Smooth muscle cell of the brain vasculature (primary cell): ENCODE data around the gene CDC25B.

Source experiments
- DNase-seq: peaks from one replicate; pipeline ENCODE4 v3.0.0-alpha.2; 2012; ENCODE audit warnings: low read depth, low spot score

The CDC25B gene

DNA sequence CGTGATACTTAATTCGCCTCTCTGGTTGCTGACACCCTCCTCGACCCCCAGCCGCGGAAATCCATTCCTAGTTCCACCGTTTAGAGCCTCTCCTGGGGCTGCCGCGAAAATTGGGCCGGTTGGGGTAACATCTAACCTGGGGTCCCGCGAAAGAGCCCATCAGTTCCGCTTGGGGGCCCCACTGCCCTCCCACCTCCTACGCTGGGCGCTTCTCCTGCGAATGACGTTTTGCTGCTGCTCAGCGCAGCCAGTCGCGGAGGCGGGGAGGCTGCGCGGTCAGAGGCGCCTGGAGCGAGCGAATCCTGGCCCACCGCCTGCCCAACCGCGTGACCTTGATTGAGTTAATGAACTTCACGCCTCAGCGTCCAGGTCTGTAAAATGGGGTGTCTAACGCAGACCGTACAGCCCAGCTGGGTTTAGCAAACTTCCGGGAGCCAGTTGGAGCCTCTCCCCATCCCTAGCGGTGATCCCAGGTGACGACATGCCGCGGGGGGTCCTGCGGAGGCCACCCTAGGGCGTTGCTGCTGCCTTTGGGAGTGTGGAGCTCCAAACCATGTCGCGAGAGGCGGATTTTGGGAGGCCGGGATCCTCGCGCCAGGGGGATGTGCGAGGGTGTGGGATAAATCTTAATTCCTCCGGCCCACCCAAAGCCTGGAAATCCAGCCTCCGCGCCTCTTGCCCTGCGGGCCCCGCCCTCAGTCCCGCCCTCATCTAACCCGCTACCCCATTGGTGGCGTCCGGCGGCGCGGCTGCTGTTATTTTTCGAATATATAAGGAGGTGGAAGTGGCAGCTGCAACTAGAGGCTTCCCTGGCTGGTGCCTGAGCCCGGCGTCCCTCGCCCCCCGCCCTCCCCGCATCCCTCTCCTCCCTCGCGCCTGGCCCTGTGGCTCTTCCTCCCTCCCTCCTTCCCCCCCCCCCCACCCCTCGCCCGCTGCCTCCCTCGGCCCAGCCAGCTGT is at the start of gene CDC25B:
Gene CDC25B (plus strand): TSS at position 800 of the 958 bp plus-strand sequence. CDS start 222 bp downstream, outside the sequence.
- no peak for DNase-seq

DNA sequence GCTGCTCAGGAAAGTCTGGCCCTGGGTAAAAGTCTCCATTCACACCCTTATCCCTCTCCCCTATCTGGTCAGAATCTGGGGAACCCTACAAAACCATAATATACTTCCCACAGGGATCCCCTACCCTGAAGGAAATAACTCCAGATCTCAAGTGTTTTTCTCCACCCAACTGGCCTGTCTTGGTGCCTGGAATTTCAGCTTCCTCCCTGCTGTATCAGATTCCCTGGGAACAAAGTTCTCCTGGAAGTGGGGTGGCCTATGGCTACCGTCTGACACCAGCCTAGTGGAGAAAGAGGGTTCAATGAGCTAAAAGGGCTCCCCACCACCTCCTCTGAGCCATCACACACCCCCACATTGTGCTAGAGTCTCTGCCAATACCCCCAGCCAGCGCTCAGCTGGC is 48.6 kb upstream of the CDC25B start:
- DNase-seq, result no peak

DNA sequence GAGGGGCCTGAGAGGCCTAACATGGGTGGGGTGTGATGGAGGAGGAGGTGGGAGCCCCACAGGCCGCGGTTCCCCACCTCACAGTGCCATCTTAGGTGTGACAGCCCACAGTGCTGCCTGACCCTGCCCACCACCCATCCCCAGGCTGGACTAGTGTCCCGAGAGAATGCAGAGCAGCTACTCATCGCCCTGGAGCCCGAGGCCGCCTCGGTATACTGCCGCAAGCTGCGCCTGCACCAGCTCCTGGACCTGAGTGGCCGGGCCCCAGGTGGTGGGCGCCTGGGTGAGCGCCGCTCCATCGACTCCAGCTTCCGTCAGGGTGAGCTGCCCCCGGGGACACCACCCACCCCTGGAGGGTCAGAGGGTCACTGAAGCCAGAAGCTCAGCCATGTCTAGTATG is 48.0 kb upstream of the CDC25B start:
- no peak for DNase-seq

DNA sequence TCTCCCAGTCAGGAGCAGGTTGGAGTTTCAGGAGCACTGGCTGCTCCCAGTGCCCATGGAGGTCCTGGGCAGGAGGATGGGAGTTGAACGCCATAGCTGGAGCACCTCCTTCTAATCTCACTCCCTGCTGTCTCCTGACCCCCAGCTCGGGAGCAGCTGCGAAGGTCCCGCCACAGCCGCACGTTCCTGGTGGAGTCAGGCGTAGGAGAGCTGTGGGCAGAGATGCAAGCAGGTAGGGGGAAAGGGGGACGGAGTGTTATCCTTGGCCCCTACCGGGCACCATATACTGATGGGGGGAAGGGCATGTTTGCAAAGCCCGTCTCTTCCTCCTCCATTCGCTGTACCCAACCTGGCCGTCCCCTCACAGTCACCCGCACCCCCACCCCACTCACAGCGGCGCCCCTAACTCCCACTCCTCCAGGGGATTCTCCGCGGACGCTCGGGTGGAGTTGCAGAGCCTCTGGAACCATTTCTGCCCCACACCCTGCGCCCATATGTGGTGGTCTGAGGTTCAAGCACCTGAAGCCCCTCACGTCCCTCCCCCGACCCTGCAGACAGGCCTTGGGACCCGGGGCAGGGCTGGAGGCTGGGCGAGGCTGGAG is 46.9 kb upstream of the CDC25B start:
- no peak for DNase-seq

DNA sequence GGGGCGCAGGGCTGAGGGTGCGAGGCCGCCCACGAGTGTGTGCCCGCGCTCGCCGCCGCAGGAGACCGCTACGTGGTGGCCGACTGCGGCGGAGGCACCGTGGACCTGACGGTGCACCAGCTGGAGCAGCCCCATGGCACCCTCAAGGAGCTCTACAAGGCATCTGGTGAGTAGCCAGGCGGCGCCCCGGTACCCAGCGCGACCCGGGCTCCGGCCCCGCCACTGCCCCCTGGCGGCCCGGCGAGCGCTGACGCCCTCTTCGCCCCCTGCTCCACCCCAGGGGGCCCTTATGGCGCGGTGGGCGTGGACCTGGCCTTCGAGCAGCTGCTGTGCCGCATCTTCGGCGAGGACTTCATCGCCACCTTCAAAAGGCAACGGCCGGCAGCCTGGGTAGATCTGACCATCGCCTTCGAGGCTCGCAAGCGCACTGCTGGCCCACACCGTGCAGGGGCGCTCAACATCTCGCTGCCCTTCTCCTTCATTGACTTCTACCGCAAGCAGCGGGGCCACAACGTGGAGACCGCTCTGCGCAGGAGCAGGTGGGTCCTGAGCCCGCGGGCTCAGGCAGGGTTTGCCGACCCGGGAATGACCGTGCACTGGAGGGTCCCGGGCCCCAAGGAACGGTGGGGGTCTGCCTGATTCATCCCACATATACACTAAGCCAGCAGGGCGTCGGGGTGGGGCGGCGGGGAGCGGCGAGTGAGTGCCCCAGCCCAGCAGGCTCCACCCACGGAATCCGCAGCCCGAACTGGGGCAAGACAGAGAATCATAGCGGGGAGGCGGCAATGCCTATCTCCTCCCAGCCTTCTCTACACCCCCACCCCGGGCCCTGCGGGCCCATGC is 46.2 kb upstream of the CDC25B start:
- no peak for DNase-seq

DNA sequence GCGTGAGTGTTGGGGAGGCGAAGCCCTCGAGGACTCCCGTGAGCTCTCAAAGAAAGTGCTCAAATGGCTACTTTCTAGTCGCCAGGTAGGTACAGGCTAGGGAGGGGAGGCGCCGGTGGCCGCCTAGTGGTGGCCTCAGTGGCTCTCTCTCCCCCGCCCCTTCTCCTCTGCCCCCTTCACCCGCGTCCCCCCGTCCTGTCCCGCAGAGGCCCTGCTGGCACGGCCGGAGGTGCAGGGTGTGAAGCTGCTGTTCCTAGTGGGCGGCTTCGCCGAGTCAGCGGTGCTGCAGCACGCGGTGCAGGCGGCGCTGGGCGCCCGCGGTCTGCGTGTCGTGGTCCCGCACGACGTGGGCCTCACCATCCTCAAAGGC is 44.8 kb upstream of the CDC25B start:
- DNase-seq, result no peak

DNA sequence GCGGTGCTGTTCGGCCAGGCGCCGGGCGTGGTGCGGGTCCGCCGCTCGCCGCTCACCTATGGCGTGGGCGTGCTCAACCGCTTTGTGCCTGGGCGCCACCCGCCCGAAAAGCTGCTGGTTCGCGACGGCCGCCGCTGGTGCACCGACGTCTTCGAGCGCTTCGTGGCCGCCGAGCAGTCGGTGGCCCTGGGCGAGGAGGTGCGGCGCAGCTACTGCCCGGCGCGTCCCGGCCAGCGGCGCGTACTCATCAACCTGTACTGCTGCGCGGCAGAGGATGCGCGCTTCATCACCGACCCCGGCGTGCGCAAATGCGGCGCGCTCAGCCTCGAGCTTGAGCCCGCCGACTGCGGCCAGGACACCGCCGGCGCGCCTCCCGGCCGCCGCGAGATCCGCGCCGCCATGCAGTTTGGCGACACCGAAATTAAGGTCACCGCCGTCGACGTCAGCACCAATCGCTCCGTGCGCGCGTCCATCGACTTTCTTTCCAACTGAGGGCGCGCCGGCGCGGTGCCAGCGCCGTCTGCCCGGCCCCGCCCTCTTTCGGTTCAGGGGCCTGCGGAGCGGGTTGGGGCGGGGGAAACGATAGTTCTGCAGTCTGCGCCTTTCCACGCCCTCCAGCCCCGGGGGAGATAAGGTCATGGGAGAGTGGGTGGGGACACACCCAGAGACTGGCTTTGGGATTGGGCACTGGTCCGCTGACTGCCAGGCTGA is 44.3 kb upstream of the CDC25B start:
- DNase-seq, result no peak

DNA sequence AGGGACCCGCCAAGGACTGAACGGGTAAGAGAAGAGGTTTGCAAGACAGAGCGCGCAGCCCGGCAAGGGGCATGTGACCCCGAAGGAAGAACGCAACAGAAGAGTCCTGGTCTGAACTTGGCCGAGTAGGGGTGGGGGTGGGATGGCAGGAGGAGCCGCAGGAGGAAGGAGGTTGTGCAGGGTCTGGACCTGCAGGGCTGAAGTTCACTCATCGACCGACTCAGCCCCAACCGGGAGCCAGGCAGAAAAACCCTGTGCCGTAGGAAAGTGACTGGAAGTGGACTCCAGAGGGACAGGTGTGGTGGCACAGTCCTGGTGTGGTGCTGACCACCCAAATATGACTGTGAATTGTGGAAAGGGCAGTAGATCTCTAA is 43.7 kb upstream of the CDC25B start:
- no peak for DNase-seq

DNA sequence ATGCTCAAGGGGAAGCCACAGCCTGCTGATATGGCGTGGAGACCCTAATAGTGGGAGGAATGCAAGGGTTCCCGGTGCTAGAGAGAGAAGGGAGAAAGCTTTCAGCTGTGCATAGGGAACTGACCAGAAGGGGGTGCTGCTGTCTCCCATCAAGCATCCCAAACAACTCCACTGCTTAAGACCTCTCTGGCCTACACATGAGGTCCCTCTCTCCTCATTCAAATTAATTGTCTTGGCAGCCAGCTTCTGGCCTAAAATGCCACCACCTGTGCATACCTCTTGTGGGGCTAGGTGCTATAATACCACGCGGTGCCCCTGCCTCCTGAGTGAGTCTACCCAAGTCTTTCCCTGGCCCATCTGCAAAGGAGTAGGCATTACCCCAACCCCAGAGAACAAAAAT is 43.0 kb upstream of the CDC25B start:
- peak; percentile 24 for DNase-seq

DNA sequence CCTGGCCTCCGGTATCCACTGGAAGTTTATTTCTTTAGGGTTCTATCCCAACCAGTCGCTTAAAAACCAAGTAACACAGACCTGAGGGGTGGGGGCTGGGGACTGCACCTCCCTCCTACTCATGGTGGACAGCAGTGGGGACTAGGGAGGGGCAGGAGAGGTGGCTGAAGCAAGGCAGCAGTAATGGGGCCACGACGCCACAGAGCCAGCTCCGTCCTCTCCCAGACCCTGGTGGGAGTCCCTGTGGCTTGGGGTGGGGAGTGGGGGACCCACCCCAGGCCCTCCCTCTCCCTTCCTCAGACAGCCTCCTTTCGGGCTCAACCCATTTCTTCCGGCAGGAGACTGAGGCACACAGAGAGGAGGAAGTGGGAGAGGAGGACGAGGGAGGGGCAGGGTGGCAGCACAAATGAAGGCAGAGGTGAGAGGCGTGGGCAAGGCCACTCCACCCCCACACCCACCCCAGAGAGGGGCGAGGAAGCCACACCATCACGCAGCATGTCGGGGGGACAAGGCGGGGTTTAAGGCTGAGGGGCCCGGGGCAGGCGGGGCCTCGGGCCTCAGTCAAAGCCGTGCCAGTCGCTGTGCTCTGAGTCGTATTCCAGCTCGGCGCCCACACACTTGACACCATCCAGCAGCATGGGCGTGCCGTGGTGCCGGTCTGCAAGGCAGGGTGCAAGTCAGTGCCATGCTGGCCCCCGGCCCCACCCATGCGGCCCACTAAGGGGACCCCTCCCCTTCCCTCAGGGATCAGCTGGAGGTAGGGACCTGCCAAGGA is 42.4 kb upstream of the CDC25B start:
- no peak for DNase-seq

DNA sequence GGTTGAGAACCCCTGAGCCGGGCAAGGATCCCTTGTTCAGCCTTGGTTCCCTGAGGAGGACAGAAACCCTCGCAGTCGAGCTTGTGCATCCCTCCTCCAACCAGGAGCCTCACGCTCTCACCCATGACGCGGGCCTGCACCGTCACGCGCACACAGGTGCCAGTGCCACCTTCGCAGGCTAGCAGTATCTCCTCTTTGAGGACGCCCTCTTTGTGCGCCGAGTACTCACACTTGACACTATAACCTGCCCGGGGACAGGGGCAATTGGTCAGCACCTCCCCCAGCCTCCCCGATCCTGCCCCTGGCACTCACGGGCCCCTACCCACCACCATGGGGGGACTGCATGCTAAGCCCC is 41.9 kb upstream of the CDC25B start:
- no peak for DNase-seq

DNA sequence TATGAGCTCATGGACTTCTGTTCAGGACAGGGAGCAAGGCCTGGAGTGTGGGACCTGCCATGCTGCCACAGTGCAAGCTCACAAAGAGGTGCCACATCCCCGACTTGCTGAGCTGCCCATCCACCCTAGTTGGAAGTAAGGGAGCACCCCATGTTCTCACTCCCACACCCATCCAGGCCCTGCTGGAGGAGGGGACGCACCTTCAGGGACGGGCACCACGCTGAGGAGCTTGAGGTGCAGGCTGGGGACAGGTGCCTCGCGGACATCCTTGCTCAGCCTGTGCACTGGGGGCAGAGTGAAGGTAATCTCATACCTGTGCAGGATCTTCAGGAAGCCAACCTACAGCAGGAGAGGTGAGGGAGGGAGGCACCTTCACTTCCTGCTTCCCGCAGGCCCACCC is 40.8 kb upstream of the CDC25B start:
- no peak for DNase-seq

DNA sequence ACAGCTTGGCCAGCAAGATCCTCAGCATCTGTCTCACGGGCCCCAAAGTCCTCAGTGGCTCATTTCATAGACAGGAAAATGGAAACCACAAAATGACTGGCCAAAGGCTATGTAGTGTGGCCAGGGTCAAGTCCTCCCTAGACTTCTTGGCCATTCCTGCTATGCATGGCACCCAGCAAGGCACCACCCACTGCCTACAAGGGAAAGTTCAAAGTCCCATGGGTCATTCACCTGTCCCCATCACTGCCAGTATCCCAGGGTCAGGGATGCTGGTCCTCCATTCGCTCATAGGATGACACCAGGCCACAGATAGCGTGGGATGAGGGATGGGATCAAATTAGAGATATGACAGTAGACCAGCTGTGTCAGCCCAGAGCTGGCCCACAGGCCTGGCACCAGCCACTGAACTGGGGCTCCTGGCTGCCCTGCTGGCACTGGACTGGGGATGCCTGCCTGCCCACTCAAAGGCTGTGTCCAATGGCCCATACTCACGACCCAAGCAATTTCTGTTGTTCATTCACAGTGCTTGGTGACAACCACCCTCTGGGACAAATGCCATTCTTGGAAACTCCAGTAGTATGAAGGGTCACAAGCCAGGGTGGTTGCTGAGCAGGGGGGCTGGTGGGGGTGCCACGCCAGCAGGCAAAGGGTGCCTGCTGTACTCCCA is 40.2 kb upstream of the CDC25B start:
- no peak for DNase-seq

DNA sequence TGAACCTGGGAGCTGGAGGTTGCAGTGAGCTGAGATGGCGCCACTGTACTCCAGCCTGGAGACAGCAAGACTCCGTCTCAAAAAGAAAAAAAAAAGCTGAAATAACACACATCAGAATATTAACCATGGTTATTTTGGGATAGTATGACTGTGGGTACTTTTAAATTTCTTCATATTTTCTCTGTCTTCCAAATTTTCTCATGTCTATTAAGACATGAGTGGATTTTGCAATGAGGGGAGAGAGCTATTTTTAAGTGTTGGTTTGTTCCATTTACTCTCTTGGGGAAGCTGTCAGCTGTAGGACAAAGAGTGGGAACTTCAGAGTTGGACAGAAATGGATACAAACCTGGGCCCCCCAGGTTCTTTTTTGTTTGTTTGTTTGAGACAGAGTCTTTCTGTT is 38.8 kb upstream of the CDC25B start:
- DNase-seq, result no peak

DNA sequence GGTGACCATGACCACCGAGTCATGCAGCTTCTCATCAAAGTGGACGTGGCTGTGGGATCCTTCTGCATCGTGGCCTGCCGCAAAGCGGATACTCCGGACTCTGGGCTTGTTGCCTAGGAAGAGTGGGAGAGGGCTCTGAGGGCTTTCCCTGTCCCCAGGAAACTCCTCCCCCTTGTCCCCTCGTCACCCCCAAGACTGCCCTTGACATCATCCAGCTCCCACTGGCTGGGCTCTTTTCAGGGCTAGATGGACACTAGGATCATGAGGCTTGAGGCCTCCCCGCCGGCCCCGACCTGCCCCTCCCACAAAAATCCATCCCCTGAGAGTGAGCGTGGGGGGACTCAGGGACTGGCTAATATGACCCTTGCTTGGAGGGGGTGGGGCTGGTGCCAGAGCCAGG is 37.5 kb upstream of the CDC25B start:
- no peak for DNase-seq

DNA sequence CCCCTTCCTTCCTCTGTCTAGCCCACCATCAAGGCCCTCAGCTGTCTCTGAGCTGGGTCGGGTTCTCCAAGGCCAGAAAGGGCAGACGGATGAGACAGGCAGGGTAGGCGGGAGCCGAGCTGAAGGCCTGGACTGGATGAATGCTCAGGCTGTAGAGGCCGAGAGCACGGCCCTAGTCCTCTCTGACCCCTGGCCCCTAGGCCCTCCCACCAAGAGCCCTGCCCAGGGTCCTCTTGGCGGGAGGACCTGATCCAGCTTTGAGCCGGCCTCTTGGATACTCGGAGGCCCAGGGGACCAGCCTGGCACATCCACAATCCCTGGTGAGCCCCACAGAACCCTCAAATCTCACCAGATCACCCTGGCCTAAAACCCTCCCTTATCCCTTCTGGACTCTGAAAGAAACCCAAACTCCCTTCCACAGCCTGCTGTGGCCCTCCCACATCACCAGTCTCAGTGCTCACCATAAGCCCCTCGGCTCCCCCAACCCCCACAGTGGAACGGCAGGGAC is 36.7 kb upstream of the CDC25B start:
- DNase-seq, result no peak

DNA sequence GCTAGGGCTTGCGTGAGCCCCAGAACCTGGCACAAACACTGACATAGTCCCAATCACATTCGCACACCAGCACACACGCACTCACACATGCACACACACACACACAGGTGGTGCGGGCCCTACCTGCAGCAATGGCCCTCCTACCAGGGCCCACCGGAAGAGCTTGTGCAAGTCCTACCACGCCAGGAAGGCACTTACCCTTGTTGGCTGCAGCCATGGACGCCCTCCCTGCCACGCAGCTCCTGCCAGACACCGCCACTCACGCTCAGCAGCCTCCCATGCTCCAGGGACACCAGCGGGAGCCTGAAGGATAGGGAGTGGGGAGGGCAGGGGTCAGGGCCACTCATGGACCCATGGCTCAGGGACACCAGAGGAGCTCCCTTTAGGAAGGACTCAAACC is 36.2 kb upstream of the CDC25B start:
- no peak for DNase-seq

DNA sequence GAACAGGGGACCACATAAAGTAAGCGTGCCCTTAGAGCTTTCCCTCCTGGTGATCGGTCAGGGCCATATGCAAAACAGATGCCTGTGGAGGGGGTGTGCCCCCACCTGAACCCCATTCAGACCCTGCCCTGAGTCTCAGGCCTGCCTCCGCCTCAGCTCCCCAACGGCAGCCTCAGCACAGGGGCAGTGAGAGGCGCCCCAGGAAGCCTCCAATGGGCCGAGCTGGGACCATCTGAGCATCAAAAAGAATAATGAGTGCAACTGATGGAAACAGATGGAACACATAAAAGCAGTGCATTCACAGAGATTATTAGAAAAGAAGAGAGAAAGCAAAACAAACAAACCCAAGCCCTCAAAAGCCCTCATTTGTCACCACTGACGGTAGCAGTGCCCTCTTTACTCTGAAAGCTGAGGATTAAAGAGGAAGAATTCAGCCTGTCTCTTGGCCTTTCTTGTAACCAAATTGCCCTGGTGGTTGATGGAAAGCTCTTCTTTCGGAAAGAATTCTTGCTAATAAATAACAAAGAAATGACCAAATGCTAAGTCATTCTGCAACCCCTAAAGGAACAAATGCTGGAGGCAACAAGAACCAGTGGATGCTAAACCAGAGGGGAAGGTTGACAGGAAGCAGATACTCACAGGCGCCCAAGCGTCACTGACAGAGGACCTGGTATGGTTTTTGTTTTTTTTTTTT is 35.3 kb upstream of the CDC25B start:
- no peak for DNase-seq
